NCI-H526 treated with DMSO at 0.1 percent for 48 hours (cell line): ENCODE measurements around the gene ERO1A.
"Not testable (repeated sequence)": the region's sequence is repeated elsewhere in the genome, so short reads cannot be mapped to it uniquely, and the experiment has no call there.

ENCODE experiments used
- DNase-seq: peaks from one replicate; lab custom pipeline; 2025; lab: John Stamatoyannopoulos, UW

Gene ERO1A

GRCh38 chr14:52695481-52696091 is at the start of gene ERO1A:
ERO1A (minus strand) TSS chr14:52695558; CDS start chr14:52695481, 77 bp downstream.
- peak; percentile 66 for DNase-seq

DNA sequence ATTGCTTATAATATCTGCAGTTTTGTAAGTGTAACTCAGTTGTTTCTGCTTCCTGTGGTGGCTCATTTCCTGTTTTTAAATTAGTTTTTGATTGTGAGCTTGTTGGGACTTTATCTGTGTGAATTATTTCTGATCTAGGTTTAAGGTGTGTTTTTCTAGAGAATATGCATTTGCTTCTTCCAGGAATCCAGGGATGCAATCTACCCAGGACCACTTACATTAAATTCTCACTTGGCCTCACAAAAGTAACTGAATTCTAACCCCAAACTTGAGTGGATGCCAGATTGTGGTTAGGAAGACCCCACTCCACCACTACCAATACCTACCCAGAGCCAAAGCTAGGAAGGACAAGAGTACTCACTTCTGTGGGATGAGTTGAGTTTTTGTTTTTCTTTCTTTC is 46.5 kb upstream of the ERO1A start:
- DNase-seq = no peak

- no peak for DNase-seq
Observed at GRCh38 chr14:52740751-52741150, 45.4 kb upstream of the ERO1A start.

- no peak for DNase-seq
Observed at GRCh38 chr14:52738409-52738808, 43.1 kb upstream of the ERO1A start.

GRCh38 chr14:52735921-52736489 is 40.6 kb upstream of the ERO1A start:
- DNase-seq = no peak

GRCh38 chr14:52733824-52734223 is 38.5 kb upstream of the ERO1A start:
- no peak for DNase-seq

DNA sequence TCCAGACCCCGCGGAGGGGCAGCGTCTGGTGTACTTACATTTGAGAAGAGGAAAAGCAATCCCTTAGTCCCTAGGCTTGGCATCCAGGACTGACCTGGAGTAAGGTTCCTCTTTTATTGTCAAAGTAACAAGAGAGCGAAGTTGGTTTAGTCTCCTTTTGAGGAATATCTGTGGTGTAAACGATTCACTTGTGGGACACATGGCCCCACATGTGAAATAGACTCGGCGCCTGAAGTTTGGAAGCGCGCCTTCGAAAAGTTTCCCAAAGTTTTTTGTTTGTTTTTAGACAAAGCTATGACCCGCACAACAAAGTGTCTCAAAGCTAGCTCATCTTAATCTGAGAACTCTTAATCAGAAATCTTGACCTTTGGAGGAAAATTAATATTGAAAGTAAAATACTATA is 35.4 kb upstream of the ERO1A start:
- DNase-seq = no peak

DNA sequence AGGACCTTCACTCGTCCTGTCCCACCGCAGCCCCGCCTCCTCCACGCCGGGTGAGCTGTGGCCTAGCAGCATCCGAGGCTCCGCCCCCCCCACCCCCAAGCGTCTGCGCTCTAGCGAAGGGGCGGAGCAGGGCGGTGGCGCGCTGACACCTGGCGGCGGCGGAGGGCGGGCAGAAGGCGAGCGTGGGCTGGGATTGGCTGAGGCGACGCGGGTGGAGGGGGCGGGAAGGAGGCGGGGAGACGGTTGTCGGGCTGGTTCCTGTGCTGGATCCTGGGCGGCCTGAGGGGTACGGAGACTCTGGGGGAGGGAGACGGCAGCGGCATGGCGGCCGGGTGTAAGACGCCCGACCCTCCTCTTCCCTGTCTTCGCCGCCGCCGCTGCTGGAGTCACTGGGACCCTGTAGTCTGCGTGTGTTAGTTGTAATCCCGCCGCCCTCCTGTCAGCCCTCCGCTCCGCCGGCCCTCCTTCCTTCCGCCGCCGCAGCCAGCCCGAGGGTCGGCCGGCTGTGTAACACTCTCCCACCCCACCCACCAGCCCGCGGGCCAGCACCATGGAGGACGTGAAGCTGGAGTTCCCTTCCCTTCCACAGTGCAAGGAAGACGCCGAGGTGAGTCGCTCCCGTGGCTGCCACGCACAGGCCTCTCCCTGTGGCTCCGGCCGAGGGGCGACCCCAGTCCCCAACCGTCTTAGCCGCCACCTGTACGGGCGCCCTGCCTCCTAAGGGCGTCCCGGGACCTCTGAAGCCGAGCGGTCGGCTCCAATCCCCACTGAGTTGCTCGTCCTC is 34.8 kb upstream of the ERO1A start, which contains the start of gene STYX:
STYX (plus strand) TSS at position 242 of the 784 bp plus-strand sequence; CDS start at position 551, 309 bp downstream.
- peak; percentile 93 for DNase-seq

DNA sequence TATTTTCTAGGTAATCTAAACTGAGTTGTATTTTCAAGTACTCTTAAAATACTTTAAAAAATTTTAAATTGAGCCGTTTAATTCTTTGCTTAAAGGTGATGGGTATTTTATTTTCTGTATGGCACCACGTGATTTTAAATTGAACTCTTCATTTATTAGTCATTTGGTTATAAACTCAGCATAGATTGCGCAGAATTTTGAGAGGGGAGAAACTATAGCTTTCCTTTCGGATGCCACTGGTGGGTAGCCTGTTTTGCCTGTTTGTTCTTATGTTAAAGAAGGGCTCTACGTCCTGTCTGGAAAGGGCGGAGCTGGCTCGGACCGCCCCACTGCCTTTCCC is 34.2 kb upstream of the ERO1A start:
- DNase-seq = no peak

DNA sequence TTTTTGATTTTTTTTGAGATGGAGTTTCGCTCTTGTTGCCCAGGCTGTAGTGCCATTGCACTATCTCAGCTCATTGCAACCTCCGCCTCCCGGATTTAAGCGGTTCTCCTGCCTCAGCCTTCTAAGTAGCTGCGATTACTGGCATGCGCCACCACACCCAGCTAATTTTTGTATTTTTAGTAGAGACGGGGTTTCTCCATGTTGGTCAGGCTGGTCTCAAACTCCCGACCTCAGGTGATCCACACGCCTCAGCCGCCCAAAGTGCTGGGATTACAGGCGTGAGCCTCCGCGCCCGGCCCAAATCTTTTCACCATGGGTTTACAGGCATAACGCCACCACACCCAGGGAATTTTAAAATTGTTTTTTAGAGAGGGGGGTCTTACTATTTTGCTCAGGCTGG is 33.7 kb upstream of the ERO1A start:
- DNase-seq = not testable (repeated sequence)

DNA sequence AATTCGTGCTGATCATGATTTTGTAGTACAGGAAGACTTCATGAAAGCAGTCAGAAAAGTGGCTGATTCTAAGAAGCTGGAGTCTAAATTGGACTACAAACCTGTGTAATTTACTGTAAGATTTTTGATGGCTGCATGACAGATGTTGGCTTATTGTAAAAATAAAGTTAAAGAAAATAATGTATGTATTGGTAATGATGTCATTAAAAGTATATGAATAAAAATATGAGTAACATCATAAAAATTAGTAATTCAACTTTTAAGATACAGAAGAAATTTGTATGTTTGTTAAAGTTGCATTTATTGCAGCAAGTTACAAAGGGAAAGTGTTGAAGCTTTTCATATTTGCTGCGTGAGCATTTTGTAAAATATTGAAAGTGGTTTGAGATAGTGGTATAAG is 32.2 kb upstream of the ERO1A start:
- not testable (repeated sequence) for DNase-seq

DNA sequence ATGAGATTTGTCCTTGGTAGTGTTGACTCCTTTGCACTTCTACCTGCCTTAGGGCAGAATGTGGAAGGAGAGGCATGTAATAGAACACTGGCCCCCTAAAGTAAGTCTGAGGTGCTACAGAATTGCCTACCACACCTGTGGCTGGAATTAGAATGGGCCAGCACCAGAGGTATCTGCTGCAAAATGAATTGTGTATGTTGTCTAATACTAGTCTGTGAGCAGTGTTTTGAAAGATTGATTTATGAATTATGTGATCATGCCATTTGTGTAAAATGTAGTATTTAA is 28.9 kb upstream of the ERO1A start:
- no peak for DNase-seq

GRCh38 chr14:52723514-52724359 is 28.4 kb upstream of the ERO1A start:
- no peak for DNase-seq

DNA sequence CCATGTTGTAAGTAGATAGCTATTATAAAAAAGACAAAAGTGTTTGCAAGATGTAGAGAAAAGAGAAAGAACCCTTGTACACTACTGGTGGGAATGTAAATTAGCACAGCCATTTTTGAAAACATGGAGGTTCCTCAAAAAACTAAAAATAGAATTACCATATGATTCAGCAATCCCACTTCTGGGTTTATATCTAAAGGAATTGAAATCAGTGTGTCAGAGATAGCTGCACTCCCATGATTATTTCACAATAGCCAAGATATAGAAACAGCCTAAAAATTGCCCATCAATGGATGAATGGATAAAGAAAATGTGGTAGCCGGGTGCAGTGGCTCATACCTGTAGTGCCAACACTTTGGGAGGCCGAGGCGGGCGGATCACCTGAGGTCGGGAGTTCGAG is 20.8 kb upstream of the ERO1A start:
- DNase-seq = no peak

DNA sequence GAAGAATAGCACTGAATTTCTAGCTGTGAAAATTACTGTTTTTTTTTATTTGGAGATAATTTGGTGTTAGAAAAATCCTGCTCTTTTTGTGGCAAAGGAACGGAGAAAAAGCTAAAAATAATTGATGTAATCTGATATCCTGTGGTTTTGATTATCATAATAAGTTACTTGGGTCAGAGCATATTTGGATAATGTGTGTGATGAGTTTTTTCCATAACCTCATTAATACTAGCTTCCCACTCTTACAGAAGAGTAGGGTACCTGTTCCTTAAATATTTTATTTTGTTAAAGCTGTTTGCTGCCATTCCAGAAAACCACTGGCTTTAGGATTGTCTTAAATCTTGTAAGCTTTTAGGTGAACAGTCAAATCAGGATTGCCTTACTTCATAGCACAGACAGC is 16.3 kb upstream of the ERO1A start:
- DNase-seq = no peak

- peak; percentile 86 for DNase-seq
Observed at GRCh38 chr14:52706724-52707706, 11.7 kb upstream of the ERO1A start, which contains the start of gene PSMC6. PSMC6 (plus strand) TSS chr14:52707200; CDS start chr14:52707220, 20 bp downstream.

DNA sequence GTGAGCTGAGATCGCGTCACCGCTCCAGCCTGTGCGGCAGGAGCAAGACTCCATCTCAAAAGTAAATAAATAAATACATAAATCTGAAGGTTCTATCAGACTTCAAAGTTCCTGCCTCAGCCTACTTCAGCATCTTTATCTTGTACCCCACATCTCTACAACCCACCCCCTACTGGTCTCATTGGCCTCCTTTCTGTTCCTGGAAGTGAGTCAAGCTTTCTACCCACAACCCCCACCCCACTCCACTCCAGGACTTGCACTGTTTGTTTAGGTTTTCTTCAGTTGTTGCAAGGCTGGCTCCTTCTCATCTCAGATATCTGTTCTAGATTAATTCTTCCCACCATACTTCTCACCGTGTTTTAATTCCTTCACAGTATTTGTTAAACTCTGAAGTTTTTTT is 10.9 kb upstream of the ERO1A start:
- DNase-seq = no peak

GRCh38 chr14:52703664-52704063 is 8.3 kb upstream of the ERO1A start:
- no peak for DNase-seq

GRCh38 chr14:52703225-52703624 is 7.9 kb upstream of the ERO1A start:
- DNase-seq = no peak

DNA sequence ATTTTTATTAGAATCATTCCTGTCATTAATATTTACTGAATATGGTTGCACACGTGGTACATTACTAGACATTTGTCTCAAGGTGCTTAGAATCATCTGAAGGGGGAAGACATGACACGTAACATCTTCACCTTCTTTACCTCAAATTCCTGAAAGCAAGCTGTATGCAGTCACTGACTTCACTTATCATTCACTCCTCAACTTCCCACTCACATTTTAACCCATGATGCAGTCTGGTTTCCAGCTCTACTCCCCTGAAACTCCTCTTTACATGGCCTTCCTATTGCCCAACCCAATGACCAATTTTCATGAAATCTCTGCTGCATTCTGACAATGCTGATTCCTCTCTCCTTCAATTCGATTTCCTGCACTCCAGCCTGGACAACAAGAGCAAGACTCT is 5.9 kb upstream of the ERO1A start:
- DNase-seq = no peak

GRCh38 chr14:52700701-52701172 is 5.4 kb upstream of the ERO1A start:
- peak; percentile 11 for DNase-seq
